Measurements from ENCODE around the gene CEP68. TPM values are rescaled to one million over a fixed set of nuclear protein-coding genes. Genes with fewer than 3 reads are reported as not detected.
A peak's percentile ranks its signal among the peaks of the same experiment; 100 is the strongest.

Gene CEP68, protein sequence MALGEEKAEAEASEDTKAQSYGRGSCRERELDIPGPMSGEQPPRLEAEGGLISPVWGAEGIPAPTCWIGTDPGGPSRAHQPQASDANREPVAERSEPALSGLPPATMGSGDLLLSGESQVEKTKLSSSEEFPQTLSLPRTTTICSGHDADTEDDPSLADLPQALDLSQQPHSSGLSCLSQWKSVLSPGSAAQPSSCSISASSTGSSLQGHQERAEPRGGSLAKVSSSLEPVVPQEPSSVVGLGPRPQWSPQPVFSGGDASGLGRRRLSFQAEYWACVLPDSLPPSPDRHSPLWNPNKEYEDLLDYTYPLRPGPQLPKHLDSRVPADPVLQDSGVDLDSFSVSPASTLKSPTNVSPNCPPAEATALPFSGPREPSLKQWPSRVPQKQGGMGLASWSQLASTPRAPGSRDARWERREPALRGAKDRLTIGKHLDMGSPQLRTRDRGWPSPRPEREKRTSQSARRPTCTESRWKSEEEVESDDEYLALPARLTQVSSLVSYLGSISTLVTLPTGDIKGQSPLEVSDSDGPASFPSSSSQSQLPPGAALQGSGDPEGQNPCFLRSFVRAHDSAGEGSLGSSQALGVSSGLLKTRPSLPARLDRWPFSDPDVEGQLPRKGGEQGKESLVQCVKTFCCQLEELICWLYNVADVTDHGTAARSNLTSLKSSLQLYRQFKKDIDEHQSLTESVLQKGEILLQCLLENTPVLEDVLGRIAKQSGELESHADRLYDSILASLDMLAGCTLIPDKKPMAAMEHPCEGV
- total RNA-seq (2021; ENCODE audit: unreplicated experiment) (11.2 TPM), Bru-seq, nascent RNA (percentile 72 among the genes with signal in this experiment), BruChase-seq, experiment 1, labeled RNA remaining after a 6-hour chase (percentile 49 among the genes with signal in this experiment), BruChase-seq, experiment 2, labeled RNA remaining after a 2-hour chase (percentile 66 among the genes with signal in this experiment)
- 6.1 and 7.9 TPM in 2 replicates for polyA plus RNA-seq (2012)
- long read RNA-seq, full-length matches to known transcripts, result 7 of 30 reads
- long read RNA-seq, partial matches to known transcripts, result 14 of 30 reads
- long read RNA-seq, other reads (novel, unspliced or antisense), result 9 of 30 reads

- peak within 1 kb of the TSS; percentile 65; the same call in 1 of the 2 replicates for H3K27ac ChIP-seq (ENCODE audit: low read depth, low read length)
- H3K4me3 ChIP-seq (replicated peaks in 1 of 2; ENCODE audit: low read depth in 1 of 2, low read length in 2 of 2), result peak within 1 kb of the TSS; percentile 67 to 70
- H3K9me3 ChIP-seq (ENCODE audit: control insufficient read depth in 1 of 2, insufficient read depth in 1 of 2, low read depth in 1 of 2, low read length in 2 of 2), result no peaks in the 10 kb centered on the region
- H3K9ac ChIP-seq (ENCODE audit: low read length), result peak within 1 kb of the TSS; percentile 74
- H3K9me2 ChIP-seq (ENCODE audit: insufficient read depth), result no peaks in the 10 kb centered on the region
- ChIA-PET CTCF (interaction anchor here (1.0 to 1.4 kb wide), 5 partner anchors 8 to 141 kb away, joined by 3 to 11 read pairs (median 4); no protein-coding TSS in a partner anchor), RAD21 (ENCODE audit: low non-redundant PET in 1 of 2, low total read pairs in 2 of 2, uncharacterized antibody in 2 of 2, unreplicated experiment in 2 of 2) (interaction anchor here (0.6 to 1.4 kb wide), 3 partner anchors 107 to 139 kb away, joined by 3 to 8 read pairs (median 3); no protein-coding TSS in a partner anchor), POLR2A (interaction anchor here (0.8 to 1.9 kb wide), 6 partner anchors 8 to 74 kb away, joined by 3 to 9 read pairs (median 4); partner anchors contain the start of gene RAB1A)
- H3K79me2 ChIP-seq (ENCODE audit: insufficient read depth, low read length), result peaks cover 35% of the 10 kb centered on the region
- BruUV-seq (replicated peaks), result no TSS peak
- H3K4me2 ChIP-seq (ENCODE audit: low read length), result peak within 1 kb of the TSS; percentile 98
- ATAC-seq (peak; percentile 96), DNase-seq (ENCODE audit: low read depth, low spot score) (peak; percentile 93)
- H3K36me3 ChIP-seq (ENCODE audit: control insufficient read depth in 1 of 2, insufficient read depth in 2 of 2, low read length in 2 of 2), result no peaks in the 10 kb centered on the region
- H2AFZ ChIP-seq (ENCODE audit: low read depth, low read length, poor library complexity, severe bottlenecking), result peak within 1 kb of the TSS; percentile 48
- no peaks in the 10 kb centered on the region for H4K20me1 ChIP-seq (ENCODE audit: insufficient read depth)
- intact Hi-C loops (cut with micrococcal nuclease), result loop anchor here (5.0 to 10.0 kb wide), 2 partner anchors 139 to 378 kb away; partner anchors contain the start of gene SPRED2
- H3K27me3 ChIP-seq (ENCODE audit: insufficient read depth, low read length), result no peaks in the 10 kb centered on the region
- peaks cover 6 to 21% of the 10 kb centered on the region in 2 experiments; a peak in 3 of 4 replicates for H3K4me1 ChIP-seq (ENCODE audit: control insufficient read depth in 1 of 2, insufficient read depth in 2 of 2, low read length in 2 of 2)
- TF ChIP-seq, protein P1, sequence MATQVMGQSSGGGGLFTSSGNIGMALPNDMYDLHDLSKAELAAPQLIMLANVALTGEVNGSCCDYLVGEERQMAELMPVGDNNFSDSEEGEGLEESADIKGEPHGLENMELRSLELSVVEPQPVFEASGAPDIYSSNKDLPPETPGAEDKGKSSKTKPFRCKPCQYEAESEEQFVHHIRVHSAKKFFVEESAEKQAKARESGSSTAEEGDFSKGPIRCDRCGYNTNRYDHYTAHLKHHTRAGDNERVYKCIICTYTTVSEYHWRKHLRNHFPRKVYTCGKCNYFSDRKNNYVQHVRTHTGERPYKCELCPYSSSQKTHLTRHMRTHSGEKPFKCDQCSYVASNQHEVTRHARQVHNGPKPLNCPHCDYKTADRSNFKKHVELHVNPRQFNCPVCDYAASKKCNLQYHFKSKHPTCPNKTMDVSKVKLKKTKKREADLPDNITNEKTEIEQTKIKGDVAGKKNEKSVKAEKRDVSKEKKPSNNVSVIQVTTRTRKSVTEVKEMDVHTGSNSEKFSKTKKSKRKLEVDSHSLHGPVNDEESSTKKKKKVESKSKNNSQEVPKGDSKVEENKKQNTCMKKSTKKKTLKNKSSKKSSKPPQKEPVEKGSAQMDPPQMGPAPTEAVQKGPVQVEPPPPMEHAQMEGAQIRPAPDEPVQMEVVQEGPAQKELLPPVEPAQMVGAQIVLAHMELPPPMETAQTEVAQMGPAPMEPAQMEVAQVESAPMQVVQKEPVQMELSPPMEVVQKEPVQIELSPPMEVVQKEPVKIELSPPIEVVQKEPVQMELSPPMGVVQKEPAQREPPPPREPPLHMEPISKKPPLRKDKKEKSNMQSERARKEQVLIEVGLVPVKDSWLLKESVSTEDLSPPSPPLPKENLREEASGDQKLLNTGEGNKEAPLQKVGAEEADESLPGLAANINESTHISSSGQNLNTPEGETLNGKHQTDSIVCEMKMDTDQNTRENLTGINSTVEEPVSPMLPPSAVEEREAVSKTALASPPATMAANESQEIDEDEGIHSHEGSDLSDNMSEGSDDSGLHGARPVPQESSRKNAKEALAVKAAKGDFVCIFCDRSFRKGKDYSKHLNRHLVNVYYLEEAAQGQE (IDR thresholded peaks at IDR 0.05; ENCODE audit: low read depth), result no peak
- TF ChIP-seq ATF3 (IDR thresholded peaks at IDR 0.05), result no peak
- TF ChIP-seq, protein P2, sequence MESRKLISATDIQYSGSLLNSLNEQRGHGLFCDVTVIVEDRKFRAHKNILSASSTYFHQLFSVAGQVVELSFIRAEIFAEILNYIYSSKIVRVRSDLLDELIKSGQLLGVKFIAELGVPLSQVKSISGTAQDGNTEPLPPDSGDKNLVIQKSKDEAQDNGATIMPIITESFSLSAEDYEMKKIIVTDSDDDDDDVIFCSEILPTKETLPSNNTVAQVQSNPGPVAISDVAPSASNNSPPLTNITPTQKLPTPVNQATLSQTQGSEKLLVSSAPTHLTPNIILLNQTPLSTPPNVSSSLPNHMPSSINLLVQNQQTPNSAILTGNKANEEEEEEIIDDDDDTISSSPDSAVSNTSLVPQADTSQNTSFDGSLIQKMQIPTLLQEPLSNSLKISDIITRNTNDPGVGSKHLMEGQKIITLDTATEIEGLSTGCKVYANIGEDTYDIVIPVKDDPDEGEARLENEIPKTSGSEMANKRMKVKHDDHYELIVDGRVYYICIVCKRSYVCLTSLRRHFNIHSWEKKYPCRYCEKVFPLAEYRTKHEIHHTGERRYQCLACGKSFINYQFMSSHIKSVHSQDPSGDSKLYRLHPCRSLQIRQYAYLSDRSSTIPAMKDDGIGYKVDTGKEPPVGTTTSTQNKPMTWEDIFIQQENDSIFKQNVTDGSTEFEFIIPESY (IDR thresholded peaks at IDR 0.05; ENCODE audit: extremely low read depth, insufficient replicate concordance, low read length), result no peak
- TF ChIP-seq EZH2 (IDR thresholded peaks at IDR 0.05), result no peak
- TF ChIP-seq YY1 (IDR thresholded peaks at IDR 0.05; ENCODE audit: extremely low read depth, insufficient replicate concordance, low read depth, low read length), result no peak
- peak; percentile 72 for TF ChIP-seq POLR2A (IDR thresholded peaks at IDR 0.05; ENCODE audit: borderline replicate concordance, extremely low read depth, insufficient read depth, insufficient read length)
- TF ChIP-seq JUND (IDR thresholded peaks at IDR 0.05), result no peak
- no peak for TF ChIP-seq ZNF274 (IDR thresholded peaks at IDR 0.05; ENCODE audit: low read depth, low read length)
- TF ChIP-seq CEBPB (IDR thresholded peaks at IDR 0.05; ENCODE audit: low read depth), result no peak
- peak; percentile 96 for TF ChIP-seq SP1 (IDR thresholded peaks at IDR 0.05; ENCODE audit: low read depth)
- peak; percentile 42; the same call in 1 of the 2 replicates for TF ChIP-seq SIN3A (IDR thresholded peaks at IDR 0.05; ENCODE audit: low read depth)
- peak; percentile 89 for TF ChIP-seq ZFX (IDR thresholded peaks at IDR 0.05)
These were observed at the start of gene CEP68 for GRCh38 chr2:65056215-65057053. TSS of gene CEP68 (plus strand) at chr2:65056416. CDS start at chr2:65069445, 13,029 bp downstream.
